HG02973 (cell line): ENCODE results near the gene DDX52.
A peak's percentile ranks its signal among the peaks of the same experiment; 100 is the strongest.
"Not testable (repeated sequence)": the region's sequence is repeated elsewhere in the genome, so short reads cannot be mapped to it uniquely, and the experiment has no call there.

ENCODE experiments used
- ATAC-seq: cut with Tn5 transposase; IDR thresholded peaks from one replicate; pipeline ENCODE4 v1.9.1; 2021; ENCODE audit warnings: moderate library complexity; ENCODE audit not compliant: unreplicated experiment

Gene DDX52

GRCh38 chr17:37643118-37643766 is at the start of gene DDX52:
Gene DDX52 (minus strand): TSS chr17:37643446. CDS start chr17:37643420, 26 bp downstream.
- ATAC-seq = peak; percentile 85

GRCh38 chr17:37691807-37692206 is 48.6 kb upstream of the DDX52 start:
- ATAC-seq = no peak

GRCh38 chr17:37689317-37689716 is 46.1 kb upstream of the DDX52 start:
- ATAC-seq = no peak

DNA sequence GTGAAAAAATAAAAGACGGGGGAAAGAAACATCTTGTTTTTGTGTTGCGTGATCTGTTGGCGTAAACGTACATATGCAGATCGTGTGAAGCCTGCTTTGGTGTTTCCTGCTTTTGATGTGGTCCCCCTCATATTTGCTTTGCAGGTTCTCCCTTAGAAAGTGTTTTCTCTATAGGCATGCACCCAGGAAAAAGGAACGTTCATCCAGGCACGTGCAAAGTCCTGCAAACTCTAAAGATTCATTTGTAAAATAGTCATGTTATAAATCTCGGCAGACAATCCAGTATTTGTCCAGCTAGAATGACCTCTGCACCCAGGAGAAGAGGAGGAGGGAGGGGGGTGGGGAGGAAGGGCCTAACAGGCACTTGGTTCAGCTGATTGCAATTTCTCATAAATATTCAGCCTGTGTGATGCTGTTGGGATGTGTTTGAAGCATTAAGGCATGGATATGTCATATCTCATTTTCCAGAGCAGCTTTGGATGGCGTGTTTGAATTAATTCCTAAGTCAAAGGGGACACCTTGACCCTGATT is 40.3 kb upstream of the DDX52 start:
- no peak for ATAC-seq

DNA sequence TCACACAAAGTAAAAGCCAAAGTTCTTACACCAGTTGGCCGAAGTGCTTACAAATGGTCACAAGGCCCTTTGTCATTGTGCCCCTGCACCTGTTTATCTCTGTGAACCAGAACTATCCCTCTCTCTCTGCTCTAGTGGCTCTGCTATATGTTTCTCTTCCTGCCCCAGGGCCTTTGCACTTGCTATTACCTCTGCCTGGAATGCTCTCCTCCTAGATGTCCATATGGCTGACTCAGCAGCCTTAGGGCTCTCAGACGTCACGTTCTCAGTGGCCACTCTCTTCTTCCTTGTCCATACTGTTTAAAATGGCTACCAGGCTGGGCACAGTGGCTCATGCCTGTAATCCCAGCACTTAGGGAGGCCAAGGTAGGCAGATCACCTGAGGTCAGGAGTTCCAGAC is 38.8 kb upstream of the DDX52 start:
- no peak for ATAC-seq

DNA sequence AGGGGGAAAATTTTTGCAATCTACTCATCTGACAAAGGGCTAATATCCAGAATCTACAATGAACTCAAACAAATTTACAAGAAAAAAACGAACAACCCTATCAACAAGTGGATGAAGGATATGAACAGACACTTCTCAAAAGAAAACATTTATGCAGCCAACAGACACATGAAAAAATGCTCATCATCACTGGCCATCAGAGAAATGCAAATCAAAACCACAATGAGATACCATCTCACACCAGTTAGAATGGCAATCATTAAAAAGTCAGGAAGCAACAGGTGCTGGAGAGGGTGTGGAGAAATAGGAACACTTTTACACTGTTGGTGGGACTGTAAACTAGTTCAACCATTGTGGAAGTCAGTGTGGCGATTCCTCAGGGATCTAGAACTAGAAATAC is 36.7 kb upstream of the DDX52 start:
- ATAC-seq = not testable (repeated sequence)

DNA sequence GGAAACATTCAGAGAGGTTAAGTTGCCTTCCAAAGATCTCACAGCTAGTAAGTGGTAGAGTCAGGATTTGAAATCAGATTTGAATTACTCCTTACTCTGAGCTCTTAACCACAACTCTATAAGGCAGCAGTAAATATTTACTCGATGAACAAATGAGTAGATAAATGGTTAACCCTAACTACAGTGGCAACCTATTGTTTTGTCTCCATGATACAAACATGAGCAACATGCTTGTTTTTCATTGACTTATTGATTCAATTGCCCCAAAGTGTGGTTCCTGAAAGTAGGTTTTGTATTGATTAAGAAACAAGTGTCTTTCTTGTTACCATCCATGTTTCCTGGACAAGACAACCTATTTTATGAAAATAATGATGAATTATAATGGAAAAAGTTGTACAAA is 34.8 kb upstream of the DDX52 start:
- no peak for ATAC-seq

- no peak for ATAC-seq
Measured at GRCh38 chr17:37677021-37677420, 33.8 kb upstream of the DDX52 start.

GRCh38 chr17:37676115-37676925 is 33.1 kb upstream of the DDX52 start:
- no peak for ATAC-seq

GRCh38 chr17:37674511-37674910 is 31.3 kb upstream of the DDX52 start:
- ATAC-seq = no peak

DNA sequence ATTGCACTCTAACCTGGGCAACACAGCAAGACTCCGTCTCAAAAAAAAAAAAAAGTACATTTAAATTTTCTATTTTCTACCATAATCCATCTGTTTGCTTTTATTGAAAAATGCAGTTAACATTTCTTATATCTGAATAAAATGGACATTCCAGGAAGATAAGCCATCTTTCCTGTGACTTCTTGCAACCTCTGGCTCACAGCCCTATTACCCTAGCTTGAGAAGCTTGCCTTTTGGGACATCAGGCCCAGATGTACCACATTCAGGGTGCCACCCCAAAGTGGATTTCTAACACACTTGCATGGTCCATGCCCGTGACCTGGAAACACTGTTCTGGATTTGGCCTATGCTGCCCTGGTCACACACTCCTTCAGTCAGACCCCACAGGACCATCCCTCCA is 30.1 kb upstream of the DDX52 start:
- ATAC-seq = no peak

DNA sequence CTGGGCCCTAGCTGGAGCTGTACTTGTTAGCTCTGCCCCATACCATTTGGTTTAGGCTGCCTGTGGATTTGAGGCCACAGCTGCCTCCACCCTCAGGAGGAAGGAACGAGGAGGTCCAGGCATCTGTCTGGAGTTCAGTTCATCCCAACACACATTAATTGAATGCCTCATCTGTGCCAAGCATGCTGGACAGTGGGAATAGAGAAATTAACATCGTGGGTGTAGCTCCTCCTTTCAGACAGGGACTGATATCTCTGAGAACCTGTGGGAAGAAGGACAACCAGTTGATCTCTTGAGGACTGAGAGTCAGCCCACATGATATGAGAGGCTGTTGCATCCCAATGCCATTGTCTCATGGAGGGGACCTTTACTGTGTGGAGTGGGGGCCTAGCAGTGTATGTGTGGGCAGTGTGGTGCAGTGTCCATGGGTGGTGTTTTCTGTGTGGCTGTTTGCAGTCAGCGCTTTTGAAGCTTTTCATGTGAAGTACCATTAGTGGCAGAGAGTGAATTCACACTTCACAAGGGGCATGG is 29.4 kb upstream of the DDX52 start:
- no peak for ATAC-seq

- ATAC-seq = no peak
Measured at GRCh38 chr17:37671824-37672547, 28.7 kb upstream of the DDX52 start.

DNA sequence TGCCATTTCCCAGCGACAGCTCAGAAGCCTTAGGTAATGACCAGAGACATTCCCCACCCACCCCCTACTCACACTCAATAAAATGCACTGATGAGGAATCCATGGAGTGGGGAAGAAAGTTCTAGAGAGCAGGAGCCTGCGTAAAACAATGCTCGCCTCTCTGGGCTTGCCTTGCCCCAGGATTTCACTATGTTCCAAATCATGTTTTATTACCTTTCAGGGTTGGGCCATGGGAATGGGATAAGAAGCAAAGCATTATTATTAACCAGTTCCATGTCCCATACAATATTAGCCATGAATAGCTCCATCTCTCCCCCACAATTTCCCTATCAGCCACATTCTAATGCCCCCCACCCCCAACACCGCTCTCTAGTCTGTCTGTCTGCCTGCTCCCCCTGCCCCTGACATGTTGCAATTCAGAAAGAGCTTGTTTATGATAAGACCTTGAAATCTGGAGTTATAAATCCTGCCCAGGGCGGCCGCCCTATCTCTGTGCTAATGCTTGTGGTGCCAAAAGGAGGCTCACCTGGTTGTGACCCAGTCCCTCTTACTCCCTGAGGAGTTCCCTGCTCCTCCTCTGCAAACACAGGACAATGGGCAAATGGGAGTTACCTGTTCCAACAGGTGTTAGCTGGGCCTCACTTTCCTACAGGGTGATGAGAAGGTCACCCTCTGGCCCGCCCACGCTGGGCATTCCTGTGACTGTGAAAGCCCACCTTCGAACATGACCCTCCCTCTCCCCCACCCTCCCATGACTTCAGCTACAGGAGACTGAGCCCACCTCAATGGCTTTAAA is 28.0 kb upstream of the DDX52 start:
- ATAC-seq = no peak

DNA sequence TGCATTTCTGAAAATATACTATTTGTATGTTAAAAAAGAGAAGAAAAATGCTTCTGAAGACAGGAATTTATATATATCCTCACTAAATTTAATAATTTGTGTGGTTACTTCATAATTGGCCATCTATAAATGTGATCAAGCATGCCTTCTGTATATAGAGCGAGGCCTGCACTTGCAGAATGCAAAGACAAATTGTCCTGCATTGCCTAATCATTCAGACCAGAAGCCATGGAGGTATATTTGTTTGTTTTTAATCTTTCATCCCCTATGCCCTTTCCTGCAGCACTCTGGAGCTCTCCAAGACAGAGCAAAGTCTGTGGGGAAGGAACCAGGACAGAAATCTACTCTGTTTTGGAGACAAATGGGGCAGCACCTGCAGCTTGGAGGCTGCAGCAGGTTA is 23.8 kb upstream of the DDX52 start:
- no peak for ATAC-seq

GRCh38 chr17:37664214-37664613 is 21.0 kb upstream of the DDX52 start:
- ATAC-seq = no peak

DNA sequence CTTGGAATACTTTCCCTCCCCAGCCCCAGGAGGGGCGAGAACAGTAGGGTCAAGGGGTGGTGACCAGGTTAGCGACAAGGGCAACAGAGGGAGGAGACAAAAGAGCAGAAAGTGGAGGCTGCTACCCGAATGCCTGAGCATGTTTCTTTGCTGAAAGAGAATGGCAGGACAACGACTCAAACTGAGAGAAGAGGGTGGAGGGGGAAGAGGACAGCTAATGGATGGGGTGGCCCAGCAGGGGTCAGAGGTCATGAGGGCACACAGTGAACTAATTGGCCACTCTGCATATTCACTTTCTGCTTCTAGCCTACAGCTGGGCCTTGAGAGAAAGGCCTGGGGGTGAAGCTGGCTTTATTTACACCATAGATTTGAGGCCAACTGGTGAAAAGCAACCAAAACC is 19.1 kb upstream of the DDX52 start:
- ATAC-seq = no peak

DNA sequence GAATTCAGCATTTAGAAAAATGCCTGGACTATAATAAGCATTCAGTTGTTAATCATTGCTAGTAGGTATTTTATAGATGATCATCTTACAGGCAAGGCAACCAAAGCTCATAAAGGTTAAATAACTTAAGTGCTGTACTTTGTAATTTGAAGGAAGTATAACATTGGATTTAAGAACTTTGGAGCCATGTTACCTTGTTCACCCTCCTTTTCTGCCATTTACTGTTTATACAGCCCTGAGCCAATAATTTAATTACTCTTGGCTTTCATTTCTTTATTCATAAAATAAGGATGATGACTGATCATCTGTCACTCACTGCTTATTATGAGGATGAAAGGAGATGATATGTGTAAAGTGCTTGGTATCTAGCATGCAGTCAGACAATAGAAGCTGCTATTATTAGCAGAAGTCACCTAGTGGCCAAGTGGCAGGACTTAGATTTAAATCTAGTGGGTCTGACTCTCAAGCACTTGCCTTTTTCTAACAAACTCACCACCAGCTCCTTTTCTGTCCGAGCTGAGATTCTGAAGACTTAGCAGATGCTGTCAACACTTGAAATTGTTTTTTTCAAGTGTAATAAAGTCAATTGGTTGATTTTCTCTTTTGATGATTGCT is 18.3 kb upstream of the DDX52 start:
- ATAC-seq = no peak

DNA sequence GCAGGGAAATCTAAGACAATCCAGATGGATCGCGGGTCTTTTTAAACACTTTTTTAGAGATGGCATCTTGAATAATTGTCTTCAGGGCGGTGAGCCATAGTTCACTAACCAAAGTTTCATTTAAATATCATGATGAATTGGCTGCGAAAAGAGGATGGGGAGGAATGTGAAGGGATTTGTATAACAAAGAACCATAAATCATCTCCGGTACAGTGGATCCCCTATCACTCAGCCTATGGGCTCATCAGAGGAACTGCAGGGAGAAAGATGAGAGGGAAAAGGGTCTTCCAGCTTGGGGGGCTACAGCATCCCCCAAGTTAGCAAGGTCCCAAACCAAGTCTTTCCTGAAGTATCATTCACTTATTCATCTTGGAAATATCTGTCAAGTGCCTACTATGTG is 16.7 kb upstream of the DDX52 start:
- ATAC-seq = no peak

DNA sequence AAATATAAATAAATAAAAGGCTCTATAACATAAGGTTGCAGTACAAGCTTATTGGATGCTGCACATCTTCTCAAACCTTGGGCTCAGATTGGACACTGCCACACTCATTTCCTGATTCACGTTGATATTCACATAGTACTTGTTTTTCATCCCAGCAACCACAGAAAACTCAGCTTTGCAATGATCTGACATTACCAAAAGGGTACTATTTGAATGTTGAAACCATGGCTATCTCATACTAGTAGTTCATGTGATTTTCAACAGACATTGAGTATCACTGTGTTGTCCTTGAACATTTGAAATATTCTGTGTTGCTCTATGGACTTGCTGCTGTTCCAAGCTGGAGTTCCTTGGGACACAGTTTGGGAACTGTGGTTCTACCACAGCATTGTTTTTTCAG is 14.0 kb upstream of the DDX52 start:
- no peak for ATAC-seq
